ENCODE results near the gene DENND2A. TPM values are rescaled to one million over a fixed set of nuclear protein-coding genes. Genes with fewer than 3 reads are reported as not detected.
A peak's percentile ranks its signal among the peaks of the same experiment; 100 is the strongest.

DENND2A gene
- total RNA-seq, 1 donor from 2014 or later = 1.0 TPM

DNA sequence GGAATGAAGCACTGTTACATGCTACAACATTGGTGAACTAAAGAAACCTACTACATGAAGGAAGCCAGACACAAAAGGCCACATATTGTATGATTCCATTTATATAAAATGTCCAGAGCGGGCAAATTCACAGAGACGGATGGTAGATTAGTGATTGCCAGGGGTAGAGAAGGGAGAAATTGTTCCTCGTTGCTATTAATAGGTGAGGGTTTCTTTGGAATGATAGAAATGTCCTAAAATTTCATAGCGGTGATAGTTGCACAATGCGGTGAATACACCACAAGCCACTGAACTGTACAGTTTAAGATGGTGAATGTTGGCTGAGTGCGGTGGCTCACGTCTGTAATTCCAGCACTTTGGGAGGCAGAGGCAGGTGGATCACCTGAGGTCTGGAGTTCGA is 29.0 kb downstream of the DENND2A start:
- no peak for DNase-seq

DNA sequence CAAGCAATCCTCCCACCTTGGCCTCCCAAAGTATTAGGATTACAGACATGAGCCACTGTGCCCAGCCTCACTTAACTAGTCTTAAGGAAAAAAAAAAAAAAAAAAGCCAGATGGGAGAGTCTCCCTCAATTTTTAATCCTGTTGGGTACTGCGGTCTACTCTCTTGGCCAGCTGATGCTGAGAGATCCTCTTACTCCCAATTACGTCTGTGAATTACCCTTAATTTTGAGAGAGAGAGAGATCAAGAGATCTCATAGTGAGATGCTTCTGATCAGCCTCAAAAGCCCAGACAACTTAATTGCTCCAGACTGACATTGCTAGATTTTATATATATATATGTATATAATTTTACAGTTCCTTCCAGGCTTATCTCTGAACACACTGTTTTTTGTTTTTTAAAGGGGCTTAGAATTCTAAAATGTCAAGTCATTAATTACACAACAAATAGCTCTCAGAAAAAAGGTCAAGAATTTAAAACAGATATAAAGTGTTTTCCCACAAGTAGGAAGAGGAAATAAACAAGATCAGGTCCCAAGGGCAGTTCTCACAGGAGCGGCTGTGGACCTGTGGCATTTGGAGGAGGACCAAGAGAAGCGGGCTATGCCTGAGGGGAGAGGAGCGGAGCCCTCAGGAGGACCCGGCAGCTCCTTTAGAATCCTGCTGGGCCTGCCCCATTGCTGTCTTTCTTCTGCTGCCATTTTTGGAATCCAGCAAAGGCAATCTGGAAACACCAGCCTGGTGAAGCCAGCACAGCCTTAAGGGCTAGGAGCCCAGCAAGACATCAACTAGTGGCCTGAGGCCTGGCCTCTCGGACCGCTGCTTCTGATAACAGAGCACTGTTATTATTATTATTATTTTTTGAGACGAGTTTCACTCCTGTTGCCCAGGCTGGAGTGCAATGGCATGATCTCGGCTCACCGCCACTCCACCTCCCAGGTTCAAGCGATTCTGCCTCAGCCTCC is 30.1 kb downstream of the DENND2A start:
- no peak for DNase-seq

DNA sequence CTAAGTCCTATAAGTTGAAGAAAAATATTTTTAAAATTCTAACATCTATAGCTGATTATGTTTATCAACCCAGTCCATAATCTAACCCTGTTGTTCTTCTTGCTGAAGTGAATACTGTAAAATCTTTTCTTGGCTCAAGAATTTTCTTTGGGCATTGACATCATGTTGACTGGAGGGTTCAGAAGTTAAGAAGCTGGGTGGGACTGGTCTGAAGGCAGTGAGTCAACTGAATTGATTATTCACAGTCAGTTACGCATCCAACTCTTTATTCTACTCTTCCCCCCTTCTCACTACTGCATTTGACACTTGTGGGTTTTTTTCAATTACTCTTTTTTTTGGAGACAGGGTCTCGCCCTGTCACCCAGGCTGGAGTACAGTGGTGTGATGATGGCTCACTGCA is 31.0 kb downstream of the DENND2A start:
- no peak for DNase-seq

DNA sequence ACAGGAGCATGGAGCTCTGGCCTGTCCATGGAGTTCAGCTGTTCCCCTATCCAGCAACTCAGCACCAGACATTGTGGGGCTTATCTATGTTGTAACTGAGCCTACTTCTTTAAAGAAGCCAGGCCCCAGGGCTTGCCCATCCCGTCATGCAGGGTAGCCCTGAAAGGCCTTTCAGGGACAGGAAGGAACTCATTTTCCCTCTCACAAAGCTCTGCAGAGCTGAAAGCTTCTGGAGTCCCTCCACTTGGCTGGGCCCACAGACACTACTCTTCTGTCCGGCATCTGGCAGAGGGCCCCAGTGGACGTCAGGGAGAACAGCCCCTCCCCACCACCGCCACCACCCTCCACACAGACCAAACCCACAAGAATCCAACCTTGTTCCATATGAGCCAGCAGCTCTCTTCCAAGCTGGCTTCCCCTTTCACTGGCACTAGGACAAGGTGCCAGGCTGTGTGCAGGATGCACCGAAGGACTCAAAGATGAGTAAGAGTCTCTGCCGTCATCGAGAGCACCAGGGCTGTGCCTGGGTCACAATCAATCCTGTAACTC is 33.1 kb downstream of the DENND2A start:
- DNase-seq = no peak

DNA sequence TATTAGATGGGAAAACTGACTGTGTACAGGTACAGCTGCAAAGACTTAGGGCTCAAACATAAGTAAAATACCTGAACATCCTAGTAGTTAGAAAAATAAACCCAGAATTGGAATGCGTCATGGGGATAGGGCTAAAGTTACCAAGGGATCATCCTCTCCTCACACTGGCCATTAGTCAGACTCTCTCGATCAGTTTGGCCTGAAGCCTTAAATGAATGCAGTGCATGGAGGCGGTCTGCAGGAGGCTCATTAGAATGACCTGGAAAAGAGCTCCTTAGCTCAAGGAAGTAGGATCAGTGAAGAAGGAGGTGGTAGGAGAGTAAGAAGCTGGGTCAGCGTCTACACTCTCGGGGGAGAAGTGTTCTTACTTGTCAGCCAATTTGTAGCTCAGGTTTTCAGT is 35.3 kb downstream of the DENND2A start:
- DNase-seq = no peak

DNA sequence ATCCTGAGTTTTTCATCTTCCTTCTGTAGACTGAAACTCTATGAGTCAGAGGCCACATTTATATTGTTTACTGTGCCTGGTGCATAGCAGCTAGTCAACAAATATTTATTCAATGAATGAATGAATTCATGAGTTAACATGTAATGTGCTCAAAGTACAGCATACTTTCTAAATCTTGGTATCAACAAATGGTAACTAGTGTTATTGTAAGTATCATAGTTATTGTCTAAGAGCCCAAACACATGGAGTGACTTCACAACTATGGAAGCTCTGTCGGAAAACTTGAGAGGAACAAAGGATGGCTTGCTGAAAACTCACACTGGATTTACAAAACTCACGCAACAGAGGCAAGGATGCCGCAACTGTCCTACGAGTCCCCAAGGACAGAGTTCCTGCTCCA is 35.9 kb downstream of the DENND2A start:
- DNase-seq = no peak

DNA sequence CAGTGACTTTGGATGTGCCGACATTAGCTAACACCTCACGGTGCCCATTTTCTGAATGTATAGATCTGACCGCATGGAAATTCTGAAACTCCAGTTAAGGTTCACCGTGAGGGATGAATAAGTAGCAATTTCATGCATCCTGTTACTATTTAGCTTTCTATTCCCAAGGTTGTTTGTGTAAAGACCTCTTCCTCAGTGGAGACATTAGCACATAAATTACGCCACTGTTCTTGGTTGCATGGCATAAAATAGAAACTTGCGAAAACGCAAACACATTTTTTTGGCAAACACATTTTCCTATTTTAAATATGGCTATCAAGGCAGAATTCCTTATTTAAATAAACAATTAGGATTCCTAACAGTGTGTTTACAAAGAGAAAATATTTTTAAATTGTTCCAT is 36.5 kb downstream of the DENND2A start:
- DNase-seq = no peak

DNA sequence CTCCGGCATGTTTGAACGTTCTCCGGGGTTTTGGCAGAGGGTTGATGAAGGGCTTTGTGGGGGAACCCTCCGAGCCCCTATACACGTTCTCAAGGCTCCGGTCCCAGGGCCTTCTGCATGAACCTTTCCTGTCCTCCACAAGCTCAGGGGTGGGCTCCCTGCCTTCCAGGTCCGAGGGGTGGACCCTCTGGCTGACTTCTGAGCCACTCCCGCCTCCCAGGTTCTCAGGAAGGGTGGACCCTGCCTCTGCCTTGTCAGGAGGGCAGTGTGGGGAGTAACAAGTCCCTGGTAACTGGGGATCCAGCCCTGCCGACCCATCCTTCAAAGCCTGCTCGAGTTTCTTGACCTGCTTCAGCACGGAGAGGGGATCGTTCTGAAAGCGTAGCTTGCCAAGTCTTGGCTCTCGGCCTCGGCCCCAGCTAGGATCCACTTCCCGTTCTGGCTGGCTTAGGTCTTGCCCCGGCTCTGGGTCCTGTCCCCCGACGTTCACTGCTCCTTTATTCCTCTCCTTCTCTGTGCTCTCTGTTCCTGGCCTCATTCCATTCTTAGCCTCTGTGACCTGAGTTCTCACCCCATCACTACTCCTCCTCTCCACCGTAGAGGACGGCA is 38.9 kb downstream of the DENND2A start:
- no peak for DNase-seq

DNA sequence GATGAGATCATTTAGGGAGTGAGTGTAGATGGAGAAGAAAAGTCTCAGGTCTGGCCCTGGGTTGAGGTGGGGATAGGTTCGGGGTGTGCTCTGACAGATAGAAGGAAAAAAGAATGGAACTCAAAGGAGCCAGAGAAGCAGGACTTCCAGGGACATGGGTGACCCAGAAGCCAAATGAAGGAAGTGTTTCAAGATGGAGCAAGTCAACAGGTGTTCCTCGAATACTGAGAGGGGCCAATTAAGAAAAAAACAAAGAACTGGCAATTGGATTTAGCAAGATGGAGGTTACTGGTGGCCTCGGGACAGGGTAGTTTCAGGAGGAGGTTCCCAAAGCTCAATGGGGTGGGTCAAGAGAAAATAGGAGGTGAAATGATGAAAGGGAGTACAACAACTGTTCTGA is 40.3 kb downstream of the DENND2A start:
- no peak for DNase-seq

DNA sequence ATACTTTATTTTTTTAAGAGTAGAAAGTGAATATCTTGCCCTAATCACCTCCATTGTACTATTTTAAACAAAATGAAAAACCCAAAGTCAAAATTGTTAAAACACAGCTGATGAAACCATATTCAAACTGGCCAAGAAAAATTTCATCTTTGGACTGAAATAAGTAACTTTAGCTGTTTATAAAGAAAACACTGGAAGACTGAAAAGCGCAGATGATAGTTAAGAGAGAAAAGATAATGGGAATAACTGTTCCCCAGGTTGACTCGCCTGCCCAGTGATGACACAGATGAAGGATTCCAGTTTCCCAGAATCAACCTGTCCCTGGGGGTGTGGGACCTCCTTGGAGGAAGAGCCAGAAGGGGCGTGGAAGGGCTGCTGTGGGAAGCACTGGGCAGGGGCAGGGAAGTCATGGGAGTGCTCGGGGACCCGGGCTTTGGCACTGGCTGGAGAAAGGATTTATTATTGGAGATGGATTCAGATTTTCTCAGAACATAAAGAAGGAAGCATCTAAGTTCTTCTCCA is 43.1 kb downstream of the DENND2A start:
- DNase-seq = no peak

DNA sequence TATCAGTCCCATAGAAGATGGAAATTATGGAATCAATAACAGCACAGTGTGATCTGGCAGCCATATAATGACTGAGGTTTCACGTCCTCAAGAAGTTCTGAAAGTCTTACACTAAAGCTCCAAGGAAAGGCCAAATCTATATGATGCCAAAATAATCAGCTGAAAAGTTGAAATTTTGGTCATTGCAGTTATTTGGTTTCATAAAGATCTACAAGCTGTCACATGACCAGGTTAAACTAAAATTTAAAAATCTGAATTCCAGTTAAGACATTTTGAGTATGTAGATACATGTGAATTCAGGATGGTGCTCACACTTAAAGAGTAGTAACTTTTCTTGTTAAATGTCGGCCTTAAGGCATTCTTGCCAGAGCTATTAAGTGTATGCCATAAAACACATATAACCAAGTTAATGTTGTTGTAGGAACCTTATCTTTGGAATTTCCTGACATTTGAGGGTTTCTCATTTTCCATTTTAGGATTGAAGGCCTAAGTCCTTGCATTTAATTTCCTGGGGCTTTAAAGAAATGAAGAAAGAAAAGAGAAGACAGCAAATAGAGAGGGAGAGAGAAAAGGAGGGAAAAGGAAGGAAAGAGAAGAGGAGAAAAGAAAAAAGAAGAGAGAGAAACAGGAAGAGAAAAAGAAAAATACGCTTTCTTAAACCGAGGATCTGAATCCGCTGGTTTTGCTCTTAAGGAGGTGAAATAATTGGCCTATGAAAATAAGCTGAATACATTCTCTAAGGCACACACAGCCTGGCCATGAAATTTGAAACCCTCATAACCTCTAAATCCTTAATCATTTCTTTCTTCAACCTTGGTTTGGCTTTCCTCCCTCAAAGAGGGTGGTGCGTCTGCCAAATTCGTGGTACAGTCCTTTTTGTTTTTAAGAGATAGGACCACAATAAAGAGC is 43.8 kb downstream of the DENND2A start:
- no peak for DNase-seq

DNA sequence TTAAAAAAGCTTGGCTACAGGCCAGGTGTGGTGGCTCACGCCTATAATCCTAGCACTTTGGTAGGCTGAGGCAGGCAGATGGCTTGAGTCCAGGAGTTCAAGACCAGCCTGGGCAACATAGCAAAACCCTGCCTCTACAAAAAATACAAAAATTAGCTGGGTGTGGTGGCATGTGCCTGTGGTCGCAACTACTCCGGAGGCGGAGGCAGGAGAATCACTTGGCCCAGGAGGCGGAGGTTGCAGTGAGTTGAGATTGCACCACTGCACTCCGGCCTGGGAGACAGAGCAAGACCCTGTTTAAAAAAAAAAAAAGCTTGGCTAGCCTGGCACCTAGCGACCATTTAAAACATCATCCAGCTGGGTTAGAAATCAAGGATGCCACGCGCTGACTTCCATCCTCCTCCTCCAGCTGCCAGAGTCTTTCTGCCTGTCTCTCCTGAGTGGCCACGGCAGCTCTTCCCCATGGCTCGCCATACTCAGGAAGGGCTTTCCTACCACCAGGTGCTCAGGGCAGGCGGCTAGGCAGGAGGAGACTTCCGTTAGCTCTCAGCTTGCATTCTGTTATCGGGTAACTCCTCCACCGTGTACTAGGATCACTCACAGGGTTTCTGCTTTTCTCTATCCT is 45.0 kb downstream of the DENND2A start:
- DNase-seq = no peak

DNA sequence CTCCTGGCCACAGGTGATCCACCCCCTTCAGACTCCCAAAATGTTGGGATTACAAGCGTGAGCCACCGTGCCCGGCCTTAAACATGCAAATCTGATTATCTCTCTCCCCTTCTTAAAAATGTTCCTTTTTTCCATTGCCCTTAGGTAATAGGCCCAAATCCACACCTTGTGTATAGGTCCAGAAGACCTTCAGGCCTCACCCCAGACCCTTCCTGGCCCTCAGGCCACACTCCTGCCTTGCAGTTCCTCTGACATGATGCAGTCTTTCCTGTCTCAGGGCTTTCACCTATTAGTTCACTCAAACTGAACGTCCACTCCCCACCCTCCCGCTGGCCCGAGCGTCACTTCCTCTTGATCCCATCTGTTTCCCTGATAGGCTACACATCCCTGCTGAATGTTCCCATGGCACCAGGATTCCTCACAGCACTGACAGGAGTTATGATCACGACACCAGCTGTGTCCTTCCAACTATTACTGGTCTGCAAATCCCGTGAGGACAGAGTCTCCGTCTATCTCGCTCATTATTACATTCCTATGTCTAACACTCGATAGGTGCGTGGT is 46.4 kb downstream of the DENND2A start:
- DNase-seq = peak; percentile 9

DNA sequence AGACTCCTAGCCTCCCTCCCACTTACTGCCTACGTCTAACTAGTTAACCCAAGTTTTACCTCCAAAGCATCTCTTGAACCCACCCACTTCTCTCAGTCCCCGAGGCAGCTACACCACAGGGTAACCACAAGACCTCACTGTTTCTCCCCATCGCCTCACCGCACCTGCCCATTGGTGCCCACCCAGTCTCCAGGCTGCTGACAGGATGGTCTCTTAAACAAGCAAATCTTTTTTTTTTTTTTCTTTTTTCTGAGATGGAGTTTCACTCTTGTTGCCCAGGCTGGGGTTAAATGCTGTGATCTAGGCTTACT is 47.0 kb downstream of the DENND2A start:
- no peak for DNase-seq

DNA sequence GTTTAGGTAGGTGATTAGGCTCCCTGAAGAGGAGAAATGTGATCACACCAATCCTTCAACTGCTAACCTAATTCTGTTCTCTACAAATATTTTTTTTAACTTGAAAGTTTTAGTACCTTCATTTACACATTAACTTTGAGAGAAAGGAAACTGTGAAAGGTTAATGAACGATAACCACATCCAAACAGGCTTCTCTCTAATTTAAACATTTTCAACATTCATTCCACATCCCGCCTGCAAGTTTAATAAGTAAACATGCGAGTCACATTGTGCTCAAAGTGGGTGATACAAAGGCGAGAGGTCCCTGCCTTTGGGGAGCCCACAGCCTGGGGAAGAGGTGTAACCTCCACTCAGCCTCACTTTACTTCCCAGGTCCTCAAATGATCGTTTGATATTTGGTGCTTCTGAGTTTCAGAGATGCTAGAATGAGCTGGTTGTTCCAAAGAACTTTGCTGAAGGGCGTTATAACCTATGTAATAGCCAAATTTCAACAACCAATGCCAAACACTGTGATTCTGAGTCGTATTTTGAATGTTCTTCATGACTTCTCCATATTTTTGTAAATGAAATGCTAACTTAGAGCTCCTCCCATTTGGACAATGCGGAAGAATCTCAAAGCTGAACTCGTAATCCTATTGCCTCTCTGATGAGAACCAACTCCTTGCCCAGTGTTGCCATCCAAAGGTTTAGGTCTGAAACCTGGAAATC is 47.5 kb downstream of the DENND2A start:
- no peak for DNase-seq

DNA sequence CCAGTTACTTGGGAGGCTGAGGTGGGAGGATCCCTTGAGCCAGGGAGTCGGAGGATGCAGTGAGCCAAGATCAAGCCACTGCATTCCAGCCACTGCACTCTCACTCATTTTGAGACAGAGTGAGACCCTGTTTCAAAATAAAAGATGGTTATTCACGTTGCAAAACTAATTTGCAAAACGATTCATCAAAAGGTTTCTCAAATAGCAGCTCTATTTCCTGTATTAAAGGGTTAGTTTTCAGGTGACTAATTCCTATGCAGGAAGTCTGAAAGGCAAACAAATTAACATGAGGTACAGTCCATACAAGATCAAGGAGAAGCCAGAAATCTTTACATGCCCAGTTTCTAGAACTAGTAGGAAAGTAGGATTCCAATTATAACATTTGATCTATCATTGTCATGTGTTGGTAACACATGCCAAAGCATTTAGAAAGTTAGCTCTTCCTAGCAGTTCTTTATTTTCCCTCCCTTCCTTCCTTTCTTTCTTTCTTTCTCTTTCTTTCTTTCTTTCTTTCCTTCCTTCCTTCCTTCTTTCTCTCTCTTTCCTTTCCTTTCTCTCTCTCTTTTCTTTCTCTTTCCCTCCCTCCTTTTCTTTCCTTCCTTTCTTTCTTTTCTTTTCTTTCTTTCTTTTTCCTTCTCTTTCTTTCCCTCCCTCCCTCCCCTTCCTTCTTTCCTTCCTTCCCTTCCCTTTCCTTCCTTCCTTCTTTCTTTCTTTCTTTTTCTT is 49.3 kb downstream of the DENND2A start:
- DNase-seq = no peak

DNA sequence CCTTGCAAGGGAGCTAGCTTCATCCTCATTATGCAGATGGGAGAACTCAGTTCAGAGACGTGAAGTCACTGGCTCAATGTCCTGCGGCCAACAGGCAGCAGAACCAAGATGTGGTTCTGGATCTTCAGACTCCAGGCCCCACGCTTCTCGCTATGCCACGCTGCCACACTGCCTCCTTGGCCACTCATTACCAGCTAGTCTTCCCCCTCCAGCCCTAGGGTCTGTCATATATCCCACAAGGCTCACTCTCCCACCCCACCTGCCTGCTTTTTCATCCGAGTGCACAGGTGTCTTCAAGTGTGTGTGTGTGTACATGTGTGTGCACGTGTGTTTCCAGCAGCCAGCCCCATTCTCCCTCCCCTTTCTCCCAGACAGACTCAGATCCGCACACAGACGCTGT is 53.4 kb downstream of the DENND2A start:
- no peak for DNase-seq

DNA sequence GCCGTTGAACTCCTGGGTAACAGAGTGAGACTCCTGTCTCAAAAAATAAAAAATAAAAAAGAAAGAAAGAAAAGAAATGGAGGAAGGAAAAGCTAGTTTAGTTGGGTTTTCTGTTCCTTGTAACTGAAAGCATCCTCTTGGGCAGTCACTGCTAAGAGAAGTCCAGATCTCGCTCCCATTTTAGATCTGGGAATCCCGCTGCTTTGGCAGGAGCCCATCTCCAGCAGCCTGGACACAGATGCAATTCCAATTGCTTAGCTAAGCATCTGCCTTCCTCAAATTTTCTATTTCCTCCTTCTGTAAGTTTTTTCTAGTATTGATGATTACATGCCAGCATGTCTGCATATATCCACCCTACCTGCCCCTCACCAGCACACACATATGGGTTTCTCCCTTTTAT is 54.1 kb downstream of the DENND2A start:
- DNase-seq = no peak

DNA sequence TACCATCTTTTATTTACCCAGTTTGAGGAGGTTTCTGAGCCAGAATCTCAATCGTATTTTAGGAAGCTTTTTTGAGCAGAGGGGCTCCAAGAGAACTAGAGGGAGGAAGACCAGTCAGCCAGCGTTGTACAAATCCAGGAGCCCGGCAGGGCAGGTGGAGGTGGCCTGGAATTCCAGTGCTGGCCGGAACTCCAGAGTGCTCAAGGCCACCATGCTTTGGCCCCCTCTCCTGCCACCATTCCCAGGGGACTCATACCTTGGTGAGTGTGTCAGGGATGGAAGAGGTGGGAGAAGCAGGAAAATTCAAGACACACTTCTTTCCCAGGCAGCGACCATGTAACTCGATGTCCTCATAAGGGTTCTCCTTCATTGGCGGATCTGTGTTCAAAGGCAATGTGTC is 55.3 kb downstream of the DENND2A start:
- DNase-seq = no peak

DNA sequence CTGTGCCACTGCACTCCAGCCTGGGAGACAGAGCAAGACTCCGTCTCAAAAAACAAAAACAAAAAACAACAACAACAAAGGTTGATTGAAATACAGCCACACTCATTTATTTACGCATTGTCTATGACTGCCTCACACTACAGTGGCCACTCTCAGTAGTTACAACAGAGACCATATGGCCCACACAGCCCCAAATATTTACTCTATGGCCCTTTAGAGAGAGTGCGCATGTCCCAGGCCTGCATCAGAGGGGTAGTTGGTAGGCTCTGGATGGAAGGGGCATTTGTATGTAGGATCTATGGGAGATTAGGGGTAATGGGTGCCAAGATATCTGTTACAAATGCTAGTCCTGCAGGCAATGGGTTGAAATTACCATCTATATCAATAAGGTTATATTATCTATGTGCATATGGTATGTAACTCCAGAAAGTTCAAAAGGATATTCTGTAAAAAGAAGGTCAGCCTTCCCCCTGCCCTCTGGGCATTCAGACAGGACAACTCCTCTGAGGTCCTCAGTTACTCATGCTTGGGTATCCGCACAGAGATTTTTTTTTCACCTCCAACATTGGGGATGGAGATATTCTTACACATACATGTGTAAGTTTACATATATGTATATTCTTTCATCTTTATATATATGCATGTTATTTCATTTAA is 56.3 kb downstream of the DENND2A start:
- no peak for DNase-seq
